ENCODE data around the gene SLC38A7. TPM values are rescaled to one million over a fixed set of nuclear protein-coding genes. Genes with fewer than 3 reads are reported as not detected.

SLC38A7 gene
- total RNA-seq, 1 donor from 2014 or later = 23.5 TPM

GRCh38 chr16:58685084-58685449 lies 497 bp upstream of the SLC38A7 start:
- Histone ChIP-seq H3K27ac (peak overlapping the region; percentile 42 to 77), H3K4me1 (peaks cover 3 to 13% of the 10 kb centered on the region in 2 donors), H3K4me3 (peak overlapping the region; percentile 81 to 86), H3K27me3 (no peaks in the 10 kb centered on the region), H3K9me3 (no peaks in the 10 kb centered on the region), H3K36me3 (no peaks in the 10 kb centered on the region)
- TF ChIP-seq, protein P1, sequence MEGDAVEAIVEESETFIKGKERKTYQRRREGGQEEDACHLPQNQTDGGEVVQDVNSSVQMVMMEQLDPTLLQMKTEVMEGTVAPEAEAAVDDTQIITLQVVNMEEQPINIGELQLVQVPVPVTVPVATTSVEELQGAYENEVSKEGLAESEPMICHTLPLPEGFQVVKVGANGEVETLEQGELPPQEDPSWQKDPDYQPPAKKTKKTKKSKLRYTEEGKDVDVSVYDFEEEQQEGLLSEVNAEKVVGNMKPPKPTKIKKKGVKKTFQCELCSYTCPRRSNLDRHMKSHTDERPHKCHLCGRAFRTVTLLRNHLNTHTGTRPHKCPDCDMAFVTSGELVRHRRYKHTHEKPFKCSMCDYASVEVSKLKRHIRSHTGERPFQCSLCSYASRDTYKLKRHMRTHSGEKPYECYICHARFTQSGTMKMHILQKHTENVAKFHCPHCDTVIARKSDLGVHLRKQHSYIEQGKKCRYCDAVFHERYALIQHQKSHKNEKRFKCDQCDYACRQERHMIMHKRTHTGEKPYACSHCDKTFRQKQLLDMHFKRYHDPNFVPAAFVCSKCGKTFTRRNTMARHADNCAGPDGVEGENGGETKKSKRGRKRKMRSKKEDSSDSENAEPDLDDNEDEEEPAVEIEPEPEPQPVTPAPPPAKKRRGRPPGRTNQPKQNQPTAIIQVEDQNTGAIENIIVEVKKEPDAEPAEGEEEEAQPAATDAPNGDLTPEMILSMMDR (IDR thresholded peaks at IDR 0.05) = no peak
- intact Hi-C loops (cut with DNase I) = loop anchor here (2.0 kb wide), 2 partner anchors 48 to 56 kb away; partner anchors contain the start of gene CNOT1
- no peak for DNase-seq (ENCODE audit: low spot score in 2 of 2)

DNA sequence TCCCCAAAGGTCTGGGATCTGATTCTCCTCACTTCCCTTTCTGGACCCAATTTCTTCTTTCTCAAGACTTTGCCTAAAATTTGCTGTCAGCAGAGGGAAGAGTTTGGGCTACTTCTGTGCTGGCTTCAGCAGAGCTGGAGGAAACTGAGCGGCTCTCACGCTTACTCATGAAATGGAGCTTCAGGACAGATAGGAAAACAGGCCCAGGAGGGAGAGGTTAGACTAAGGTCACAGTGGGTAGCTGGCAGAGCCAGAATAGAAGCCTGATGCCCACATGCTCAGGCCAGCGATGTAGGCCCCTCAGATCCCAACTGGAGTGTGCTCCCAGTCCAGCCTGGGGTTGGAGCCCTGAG lies 593 bp downstream of the SLC38A7 start:
- TF ChIP-seq, protein P1 (IDR thresholded peaks at IDR 0.05) = no peak
- Histone ChIP-seq H3K27ac (peak overlapping the region; percentile 42 to 77), H3K27me3 (no peaks in the 10 kb centered on the region), H3K36me3 (peaks cover 0 to 5% of the 10 kb centered on the region in 2 donors), H3K4me3 (peak overlapping the region; percentile 81 to 86), H3K4me1 (peaks cover 3 to 13% of the 10 kb centered on the region in 2 donors), H3K9me3 (no peaks in the 10 kb centered on the region)
- intact Hi-C loops (cut with DNase I) = loop anchor here (2.0 kb wide), 2 partner anchors 49 to 55 kb away; partner anchors contain the start of gene CNOT1
- DNase-seq (ENCODE audit: low spot score in 2 of 2) = no peak

DNA sequence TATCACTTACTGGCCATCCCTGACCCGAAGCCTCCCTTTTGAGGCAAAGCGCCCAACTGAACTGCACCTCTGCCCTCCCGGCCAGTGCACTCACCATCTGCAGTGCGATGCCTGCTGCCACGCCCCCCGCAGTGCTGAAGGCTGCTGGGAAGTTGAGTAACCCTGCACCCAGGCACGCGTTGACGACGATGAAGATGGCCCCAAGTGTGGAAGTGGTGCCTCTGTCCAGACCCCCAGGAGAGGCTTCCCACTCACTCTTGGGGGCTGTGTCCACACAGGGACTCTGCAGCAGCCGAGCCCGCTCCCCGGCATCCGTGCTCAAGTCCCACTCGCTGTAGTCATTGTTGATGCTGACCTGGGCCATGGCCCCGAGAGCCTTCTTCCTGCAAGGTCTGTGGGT lies 4.8 kb downstream of the SLC38A7 start:
- H3K27me3 ChIP-seq = no peaks in the 10 kb centered on the region
- H3K9me3 ChIP-seq = no peaks in the 10 kb centered on the region
- intact Hi-C loops (cut with DNase I) = no loop called here
- TF ChIP-seq, protein P1 (IDR thresholded peaks at IDR 0.05) = no peak
- H3K36me3 ChIP-seq = peaks cover 6 to 19% of the 10 kb centered on the region in 2 donors
- H3K4me1 ChIP-seq = peaks cover 3 to 10% of the 10 kb centered on the region in 2 donors
- no peak overlapping the region for H3K27ac ChIP-seq
- no peak overlapping the region for H3K4me3 ChIP-seq
- DNase-seq (ENCODE audit: low spot score in 2 of 2) = no peak

DNA sequence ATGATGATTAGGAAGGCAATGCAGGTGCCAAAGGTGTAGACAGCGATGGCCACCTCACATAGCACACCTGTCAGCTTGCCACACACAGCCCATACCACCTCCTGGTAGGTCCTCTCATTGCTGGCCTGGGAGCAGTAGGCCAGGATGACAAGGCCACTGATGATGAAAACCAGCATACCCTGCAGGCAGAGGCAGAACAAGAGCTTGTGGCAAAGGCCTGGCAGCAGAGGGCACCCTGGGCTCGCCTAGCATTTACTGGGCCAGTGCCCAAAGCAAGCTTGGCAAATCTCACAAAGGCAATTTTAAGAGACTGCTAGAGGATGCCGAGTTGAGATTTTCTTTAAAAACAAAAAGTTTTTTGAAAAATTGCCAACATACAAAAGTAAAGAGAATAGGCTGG lies 5.9 kb downstream of the SLC38A7 start:
- TF ChIP-seq, protein P1 (IDR thresholded peaks at IDR 0.05) = peak in 2 of 3 experiments; percentile 32 to 67
- H3K4me3 ChIP-seq = no peak overlapping the region
- H3K4me1 ChIP-seq = peaks cover 0 to 4% of the 10 kb centered on the region in 2 donors
- intact Hi-C loops (cut with DNase I) = loop anchor here (1.0 kb wide), 1 partner anchor 78 kb away; no protein-coding TSS in a partner anchor
- peaks cover 6 to 19% of the 10 kb centered on the region in 2 donors for H3K36me3 ChIP-seq
- H3K9me3 ChIP-seq = no peaks in the 10 kb centered on the region
- DNase-seq (ENCODE audit: low spot score in 2 of 2) = peak in 1 of 2 donors; percentile 68
- no peaks in the 10 kb centered on the region for H3K27me3 ChIP-seq
- no peak overlapping the region for H3K27ac ChIP-seq

DNA sequence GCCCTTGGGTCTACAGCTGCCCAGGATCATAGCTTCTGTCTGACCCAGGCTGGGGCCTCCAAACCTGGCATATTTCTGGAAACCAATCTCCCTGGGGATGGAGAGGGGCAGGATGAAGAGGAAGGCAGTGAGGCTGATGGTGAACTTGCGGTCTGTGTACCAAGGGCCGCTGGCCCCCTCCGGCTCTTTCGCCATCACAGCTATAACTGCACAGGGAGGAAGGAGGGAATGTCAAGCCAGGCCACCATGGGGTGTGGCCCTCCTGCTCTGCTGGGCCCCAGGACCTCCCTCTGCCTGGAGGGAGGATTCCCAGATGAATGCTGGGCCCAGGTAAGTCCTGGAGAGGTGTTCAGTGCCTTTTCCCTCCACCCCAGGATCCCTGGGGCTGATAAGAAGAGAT lies 6.3 kb downstream of the SLC38A7 start:
- Histone ChIP-seq H3K27me3 (no peaks in the 10 kb centered on the region), H3K27ac (no peak overlapping the region), H3K36me3 (peaks cover 6 to 19% of the 10 kb centered on the region in 2 donors), H3K4me1 (no peaks in the 10 kb centered on the region), H3K9me3 (no peaks in the 10 kb centered on the region), H3K4me3 (no peak overlapping the region)
- TF ChIP-seq, protein P1 (IDR thresholded peaks at IDR 0.05) = no peak
- intact Hi-C loops (cut with DNase I) = loop anchor here (1.0 kb wide), 1 partner anchor 78 kb away; no protein-coding TSS in a partner anchor
- no peak for DNase-seq (ENCODE audit: low spot score in 2 of 2)
